OCI-LY1 (cell line): Measurements from ENCODE around the gene ASB13.

ENCODE experiments used
- H2AFZ ChIP-seq: fragments of 200-600 bp; sonication (generic), shearing (Covaris generic); 2 replicates; pipeline ENCODE4 v1.6.0; 2014; ENCODE audit warnings: antibody characterized with exemption, mild to moderate bottlenecking, low read length
- H3F3A ChIP-seq: fragments of 200-600 bp; sonication (generic), shearing (Covaris generic); 2 replicates; pipeline ENCODE4 v1.6.0; 2014; ENCODE audit warnings: mild to moderate bottlenecking, antibody characterized with exemption, low read length, moderate library complexity; ENCODE audit not compliant: insufficient read depth
- H3K27ac ChIP-seq: fragments of 200-600 bp; sonication (generic); 2 replicates; pipeline ENCODE4 v1.5.1; 2014; ENCODE audit warnings: low read length, mixed run types, mild to moderate bottlenecking, low read depth; ENCODE audit not compliant: poor library complexity, severe bottlenecking
- H3K27me3 ChIP-seq: fragments of 200-600 bp; sonication (generic); 2 replicates; pipeline ENCODE4 v1.6.0; 2014; ENCODE audit warnings: antibody characterized with exemption, mild to moderate bottlenecking, low read length, moderate library complexity; ENCODE audit not compliant: insufficient read depth
- H3K36me3 ChIP-seq: fragments of 200-600 bp; sonication (generic); 2 replicates; pipeline ENCODE4 v1.6.1; 2014; ENCODE audit warnings: mild to moderate bottlenecking, antibody characterized with exemption, low read length, moderate library complexity, mixed read lengths; ENCODE audit not compliant: insufficient read depth
- H3K4me1 ChIP-seq: fragments of 200-600 bp; sonication (generic); 2 replicates; pipeline ENCODE4 v1.5.1; 2014; ENCODE audit warnings: mild to moderate bottlenecking, low read length, moderate library complexity; ENCODE audit not compliant: insufficient read depth, severe bottlenecking
- H3K4me2 ChIP-seq: fragments of 200-600 bp; sonication (generic), shearing (Covaris generic); 2 replicates; pipeline ENCODE4 v1.6.1; 2014; ENCODE audit warnings: low read length
- H3K4me3 ChIP-seq: fragments of 200-600 bp; sonication (generic); 2 replicates; pipeline ENCODE4 v1.5.1; 2014; ENCODE audit warnings: low read length, low read depth, mild to moderate bottlenecking, mixed read lengths; ENCODE audit not compliant: poor library complexity, severe bottlenecking
- H3K79me2 ChIP-seq: fragments of 200-600 bp; shearing (Covaris generic); 2 replicates; pipeline ENCODE4 v1.6.1; 2016; ENCODE audit warnings: mixed run types, low read length, mixed read lengths; ENCODE audit not compliant: insufficient read depth
- H3K9ac ChIP-seq: fragments of 200-600 bp; sonication (generic), shearing (Covaris generic); 2 replicates; pipeline ENCODE4 v1.6.1; 2014; ENCODE audit warnings: mild to moderate bottlenecking, low read length, mixed read lengths
- H3K9me2 ChIP-seq: fragments of 200-600 bp; sonication (generic), shearing (Covaris generic); 2 replicates; pipeline ENCODE4 v1.6.1; 2014; ENCODE audit warnings: low read depth, mild to moderate bottlenecking, low read length, mixed read lengths
- H3K9me3 ChIP-seq: fragments of 200-600 bp; shearing (Covaris generic); 2 replicates; pipeline ENCODE4 v1.6.1; 2014; ENCODE audit warnings: low read length, mixed read lengths
- H4K20me1 ChIP-seq: fragments of 200-600 bp; sonication (generic), shearing (Covaris generic); 2 replicates; pipeline ENCODE4 v1.6.0; 2016; ENCODE audit warnings: mild to moderate bottlenecking, low read length; ENCODE audit not compliant: insufficient read depth
- CTCF ChIP-seq: fragments of 200-600 bp; sonication (generic), shearing (Covaris generic); IDR thresholded peaks from 2 replicates; pipeline ENCODE4 v1.5.1; 2017; ENCODE audit warnings: mild to moderate bottlenecking, antibody characterized with exemption, low read length, moderate library complexity, mixed read lengths
- EZH2 ChIP-seq: fragments of 200-600 bp; sonication (generic), shearing (Covaris generic); IDR thresholded peaks from 2 replicates; pipeline ENCODE4 v1.8.0; 2017; ENCODE audit warnings: borderline replicate concordance, mixed run types, mild to moderate bottlenecking, antibody characterized with exemption, low read length, moderate library complexity, mixed read lengths

The ASB13 gene

GRCh38 chr10:5645944-5646617 lies 20.3 kb downstream of the ASB13 start:
- H3K9me2 ChIP-seq = no peaks in the 10 kb centered on the region
- no peak for TF ChIP-seq CTCF
- no peak for TF ChIP-seq EZH2
- no peak overlapping the region for H3K27ac ChIP-seq
- no peaks in the 10 kb centered on the region for H4K20me1 ChIP-seq
- no peaks in the 10 kb centered on the region for H3K9me3 ChIP-seq
- H3K4me1 ChIP-seq = peaks cover 8% of the 10 kb centered on the region
- 0 out of 2 replicates have a peak, but pooled peaks cover 7% of the 10 kb centered on the region for H3K27me3 ChIP-seq
- no peak overlapping the region for H3K9ac ChIP-seq
- no peaks in the 10 kb centered on the region for H3K36me3 ChIP-seq
- H3K4me2 ChIP-seq = no peak overlapping the region
- no peak overlapping the region for H3K4me3 ChIP-seq
- no peaks in the 10 kb centered on the region for H3K79me2 ChIP-seq
- no peak overlapping the region for H2AFZ ChIP-seq
- no peaks in the 10 kb centered on the region for H3F3A ChIP-seq

GRCh38 chr10:5645375-5645774 lies 21.0 kb downstream of the ASB13 start:
- no peaks in the 10 kb centered on the region for H3K9me2 ChIP-seq
- no peak overlapping the region for H3K27ac ChIP-seq
- no peaks in the 10 kb centered on the region for H3K36me3 ChIP-seq
- H3K79me2 ChIP-seq = no peaks in the 10 kb centered on the region
- no peaks in the 10 kb centered on the region for H3F3A ChIP-seq
- H3K9ac ChIP-seq = no peak overlapping the region
- no peaks in the 10 kb centered on the region for H4K20me1 ChIP-seq
- H3K9me3 ChIP-seq = no peaks in the 10 kb centered on the region
- no peak overlapping the region for H3K4me3 ChIP-seq
- H3K27me3 ChIP-seq = 0 out of 2 replicates have a peak, but pooled peaks cover 7% of the 10 kb centered on the region
- no peak overlapping the region for H3K4me2 ChIP-seq
- TF ChIP-seq EZH2 = no peak
- TF ChIP-seq CTCF = no peak
- peaks cover 8% of the 10 kb centered on the region for H3K4me1 ChIP-seq
- H2AFZ ChIP-seq = no peak overlapping the region

GRCh38 chr10:5644930-5645329 lies 21.5 kb downstream of the ASB13 start:
- no peak overlapping the region for H3K9ac ChIP-seq
- H3F3A ChIP-seq = no peaks in the 10 kb centered on the region
- no peak overlapping the region for H3K4me3 ChIP-seq
- no peaks in the 10 kb centered on the region for H4K20me1 ChIP-seq
- H2AFZ ChIP-seq = no peak overlapping the region
- no peaks in the 10 kb centered on the region for H3K79me2 ChIP-seq
- H3K27me3 ChIP-seq = 0 out of 2 replicates have a peak, but pooled peaks cover 7% of the 10 kb centered on the region
- H3K36me3 ChIP-seq = no peaks in the 10 kb centered on the region
- TF ChIP-seq EZH2 = no peak
- TF ChIP-seq CTCF = no peak
- H3K9me2 ChIP-seq = no peaks in the 10 kb centered on the region
- no peak overlapping the region for H3K27ac ChIP-seq
- peaks cover 8% of the 10 kb centered on the region for H3K4me1 ChIP-seq
- H3K9me3 ChIP-seq = no peaks in the 10 kb centered on the region
- no peak overlapping the region for H3K4me2 ChIP-seq
